Measurements from ENCODE around the gene GALNT17. TPM values are rescaled to one million over a fixed set of nuclear protein-coding genes. Genes with fewer than 3 reads are reported as not detected.

The GALNT17 gene
- total and polyA plus RNA-seq, 2 experiments from 2014 or later = 11.1 to 65.6 TPM

DNA sequence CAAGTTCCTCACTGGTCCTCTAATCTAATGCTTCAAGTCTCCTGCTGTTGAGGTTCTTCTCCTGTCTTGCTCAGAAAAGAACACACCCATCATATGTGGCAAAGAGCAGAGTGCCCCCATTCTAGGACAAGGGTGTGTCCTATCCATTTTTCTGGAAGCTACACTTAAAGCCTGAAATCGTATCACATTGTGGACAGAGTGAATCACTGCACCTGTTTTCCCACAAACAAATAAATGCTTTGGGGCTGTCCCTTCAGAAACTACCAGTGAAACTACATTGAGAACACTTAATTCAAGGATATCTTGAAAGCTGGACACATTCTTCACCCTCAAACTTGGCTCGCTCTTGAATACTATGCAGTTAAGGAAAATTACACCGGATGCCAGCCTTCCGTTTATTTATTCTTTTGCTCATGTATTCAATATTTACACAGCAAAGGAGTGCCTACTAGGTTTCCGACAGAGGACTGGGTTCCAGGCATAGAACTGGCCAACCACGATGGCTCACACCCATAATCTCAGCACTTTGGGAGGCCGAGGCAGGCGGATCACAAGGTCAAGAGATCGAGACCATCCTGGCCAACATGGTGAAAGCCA is 473.0 kb downstream of the GALNT17 start:
- H3K27ac Mint-ChIP-seq = no peak overlapping the region
- ATAC-seq (no peak), DNase-seq (ENCODE audit: low spot score) (no peak)
- no peak overlapping the region for H2AFZ ChIP-seq
- no peaks in the 10 kb centered on the region for H3K4me1 ChIP-seq (ENCODE audit: insufficient read depth)
- no peaks in the 10 kb centered on the region for H3K36me3 ChIP-seq (ENCODE audit: insufficient read depth)
- H3K27ac ChIP-seq (ENCODE audit: low read depth) = no peak overlapping the region
- H3K79me2 ChIP-seq (replicated peaks; ENCODE audit: insufficient read depth) = no peaks in the 10 kb centered on the region
- H3K27me3 Mint-ChIP-seq (ENCODE audit: insufficient read depth, low read depth, poor library complexity) = peaks cover 4% of the 10 kb centered on the region
- H3K9me3 Mint-ChIP-seq = no peaks in the 10 kb centered on the region; the same call in 2 of the 3 replicates
- no peaks in the 10 kb centered on the region for H3K4me1 Mint-ChIP-seq
- H3K27me3 ChIP-seq (ENCODE audit: insufficient read depth) = no peaks in the 10 kb centered on the region
- peaks cover 16% of the 10 kb centered on the region; the same call in 1 of the 3 replicates for H3K36me3 Mint-ChIP-seq (ENCODE audit: low read depth)
- TF ChIP-seq, protein P1, sequence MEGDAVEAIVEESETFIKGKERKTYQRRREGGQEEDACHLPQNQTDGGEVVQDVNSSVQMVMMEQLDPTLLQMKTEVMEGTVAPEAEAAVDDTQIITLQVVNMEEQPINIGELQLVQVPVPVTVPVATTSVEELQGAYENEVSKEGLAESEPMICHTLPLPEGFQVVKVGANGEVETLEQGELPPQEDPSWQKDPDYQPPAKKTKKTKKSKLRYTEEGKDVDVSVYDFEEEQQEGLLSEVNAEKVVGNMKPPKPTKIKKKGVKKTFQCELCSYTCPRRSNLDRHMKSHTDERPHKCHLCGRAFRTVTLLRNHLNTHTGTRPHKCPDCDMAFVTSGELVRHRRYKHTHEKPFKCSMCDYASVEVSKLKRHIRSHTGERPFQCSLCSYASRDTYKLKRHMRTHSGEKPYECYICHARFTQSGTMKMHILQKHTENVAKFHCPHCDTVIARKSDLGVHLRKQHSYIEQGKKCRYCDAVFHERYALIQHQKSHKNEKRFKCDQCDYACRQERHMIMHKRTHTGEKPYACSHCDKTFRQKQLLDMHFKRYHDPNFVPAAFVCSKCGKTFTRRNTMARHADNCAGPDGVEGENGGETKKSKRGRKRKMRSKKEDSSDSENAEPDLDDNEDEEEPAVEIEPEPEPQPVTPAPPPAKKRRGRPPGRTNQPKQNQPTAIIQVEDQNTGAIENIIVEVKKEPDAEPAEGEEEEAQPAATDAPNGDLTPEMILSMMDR (conservative IDR thresholded peaks at IDR 0.05; ENCODE audit: low read depth in 2 of 2) = no peak
- TF ChIP-seq POLR2AphosphoS5 (IDR thresholded peaks at IDR 0.05; ENCODE audit: low read depth) (no peak), STAT1 (IDR thresholded peaks at IDR 0.05; ENCODE audit: unreplicated experiment) (no peak), CREB1 (CRISPR knock-in tag; IDR thresholded peaks at IDR 0.05; ENCODE audit: low read depth) (no peak), JUNB (IDR thresholded peaks at IDR 0.05; ENCODE audit: unreplicated experiment) (no peak), ZNF331 (CRISPR knock-in tag; IDR thresholded peaks at IDR 0.05; ENCODE audit: low read depth) (no peak), ZNF114 (CRISPR knock-in tag; IDR thresholded peaks at IDR 0.05) (no peak), NANOG (IDR thresholded peaks at IDR 0.05; ENCODE audit: borderline replicate concordance) (no peak), EZH2phosphoT487 (IDR thresholded peaks at IDR 0.05; ENCODE audit: unreplicated experiment) (no peak), EZH2 (IDR thresholded peaks at IDR 0.05; ENCODE audit: low read depth, unreplicated experiment) (no peak)
- TF ChIP-seq, protein P2, sequence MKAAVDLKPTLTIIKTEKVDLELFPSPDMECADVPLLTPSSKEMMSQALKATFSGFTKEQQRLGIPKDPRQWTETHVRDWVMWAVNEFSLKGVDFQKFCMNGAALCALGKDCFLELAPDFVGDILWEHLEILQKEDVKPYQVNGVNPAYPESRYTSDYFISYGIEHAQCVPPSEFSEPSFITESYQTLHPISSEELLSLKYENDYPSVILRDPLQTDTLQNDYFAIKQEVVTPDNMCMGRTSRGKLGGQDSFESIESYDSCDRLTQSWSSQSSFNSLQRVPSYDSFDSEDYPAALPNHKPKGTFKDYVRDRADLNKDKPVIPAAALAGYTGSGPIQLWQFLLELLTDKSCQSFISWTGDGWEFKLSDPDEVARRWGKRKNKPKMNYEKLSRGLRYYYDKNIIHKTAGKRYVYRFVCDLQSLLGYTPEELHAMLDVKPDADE (IDR thresholded peaks at IDR 0.05) = no peak
- TF ChIP-seq, protein P3, sequence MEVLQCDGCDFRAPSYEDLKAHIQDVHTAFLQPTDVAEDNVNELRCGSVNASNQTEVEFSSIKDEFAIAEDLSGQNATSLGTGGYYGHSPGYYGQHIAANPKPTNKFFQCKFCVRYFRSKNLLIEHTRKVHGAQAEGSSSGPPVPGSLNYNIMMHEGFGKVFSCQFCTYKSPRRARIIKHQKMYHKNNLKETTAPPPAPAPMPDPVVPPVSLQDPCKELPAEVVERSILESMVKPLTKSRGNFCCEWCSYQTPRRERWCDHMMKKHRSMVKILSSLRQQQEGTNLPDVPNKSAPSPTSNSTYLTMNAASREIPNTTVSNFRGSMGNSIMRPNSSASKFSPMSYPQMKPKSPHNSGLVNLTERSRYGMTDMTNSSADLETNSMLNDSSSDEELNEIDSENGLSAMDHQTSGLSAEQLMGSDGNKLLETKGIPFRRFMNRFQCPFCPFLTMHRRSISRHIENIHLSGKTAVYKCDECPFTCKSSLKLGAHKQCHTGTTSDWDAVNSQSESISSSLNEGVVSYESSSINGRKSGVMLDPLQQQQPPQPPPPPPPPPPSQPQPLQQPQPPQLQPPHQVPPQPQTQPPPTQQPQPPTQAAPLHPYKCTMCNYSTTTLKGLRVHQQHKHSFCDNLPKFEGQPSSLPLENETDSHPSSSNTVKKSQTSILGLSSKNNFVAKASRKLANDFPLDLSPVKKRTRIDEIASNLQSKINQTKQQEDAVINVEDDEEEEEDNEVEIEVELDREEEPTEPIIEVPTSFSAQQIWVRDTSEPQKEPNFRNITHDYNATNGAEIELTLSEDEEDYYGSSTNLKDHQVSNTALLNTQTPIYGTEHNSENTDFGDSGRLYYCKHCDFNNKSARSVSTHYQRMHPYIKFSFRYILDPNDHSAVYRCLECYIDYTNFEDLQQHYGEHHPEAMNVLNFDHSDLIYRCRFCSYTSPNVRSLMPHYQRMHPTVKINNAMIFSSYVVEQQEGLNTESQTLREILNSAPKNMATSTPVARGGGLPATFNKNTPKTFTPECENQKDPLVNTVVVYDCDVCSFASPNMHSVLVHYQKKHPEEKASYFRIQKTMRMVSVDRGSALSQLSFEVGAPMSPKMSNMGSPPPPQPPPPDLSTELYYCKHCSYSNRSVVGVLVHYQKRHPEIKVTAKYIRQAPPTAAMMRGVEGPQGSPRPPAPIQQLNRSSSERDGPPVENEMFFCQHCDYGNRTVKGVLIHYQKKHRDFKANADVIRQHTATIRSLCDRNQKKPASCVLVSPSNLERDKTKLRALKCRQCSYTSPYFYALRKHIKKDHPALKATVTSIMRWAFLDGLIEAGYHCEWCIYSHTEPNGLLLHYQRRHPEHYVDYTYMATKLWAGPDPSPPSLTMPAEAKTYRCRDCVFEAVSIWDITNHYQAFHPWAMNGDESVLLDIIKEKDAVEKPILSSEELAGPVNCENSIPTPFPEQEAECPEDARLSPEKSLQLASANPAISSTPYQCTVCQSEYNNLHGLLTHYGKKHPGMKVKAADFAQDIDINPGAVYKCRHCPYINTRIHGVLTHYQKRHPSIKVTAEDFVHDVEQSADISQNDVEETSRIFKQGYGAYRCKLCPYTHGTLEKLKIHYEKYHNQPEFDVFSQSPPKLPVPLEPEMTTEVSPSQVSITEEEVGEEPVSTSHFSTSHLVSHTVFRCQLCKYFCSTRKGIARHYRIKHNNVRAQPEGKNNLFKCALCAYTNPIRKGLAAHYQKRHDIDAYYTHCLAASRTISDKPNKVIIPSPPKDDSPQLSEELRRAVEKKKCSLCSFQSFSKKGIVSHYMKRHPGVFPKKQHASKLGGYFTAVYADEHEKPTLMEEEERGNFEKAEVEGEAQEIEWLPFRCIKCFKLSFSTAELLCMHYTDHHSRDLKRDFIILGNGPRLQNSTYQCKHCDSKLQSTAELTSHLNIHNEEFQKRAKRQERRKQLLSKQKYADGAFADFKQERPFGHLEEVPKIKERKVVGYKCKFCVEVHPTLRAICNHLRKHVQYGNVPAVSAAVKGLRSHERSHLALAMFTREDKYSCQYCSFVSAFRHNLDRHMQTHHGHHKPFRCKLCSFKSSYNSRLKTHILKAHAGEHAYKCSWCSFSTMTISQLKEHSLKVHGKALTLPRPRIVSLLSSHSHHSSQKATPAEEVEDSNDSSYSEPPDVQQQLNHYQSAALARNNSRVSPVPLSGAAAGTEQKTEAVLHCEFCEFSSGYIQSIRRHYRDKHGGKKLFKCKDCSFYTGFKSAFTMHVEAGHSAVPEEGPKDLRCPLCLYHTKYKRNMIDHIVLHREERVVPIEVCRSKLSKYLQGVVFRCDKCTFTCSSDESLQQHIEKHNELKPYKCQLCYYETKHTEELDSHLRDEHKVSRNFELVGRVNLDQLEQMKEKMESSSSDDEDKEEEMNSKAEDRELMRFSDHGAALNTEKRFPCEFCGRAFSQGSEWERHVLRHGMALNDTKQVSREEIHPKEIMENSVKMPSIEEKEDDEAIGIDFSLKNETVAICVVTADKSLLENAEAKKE (CRISPR knock-in tag; IDR thresholded peaks at IDR 0.05) = no peak
- TF ChIP-seq, protein P4, sequence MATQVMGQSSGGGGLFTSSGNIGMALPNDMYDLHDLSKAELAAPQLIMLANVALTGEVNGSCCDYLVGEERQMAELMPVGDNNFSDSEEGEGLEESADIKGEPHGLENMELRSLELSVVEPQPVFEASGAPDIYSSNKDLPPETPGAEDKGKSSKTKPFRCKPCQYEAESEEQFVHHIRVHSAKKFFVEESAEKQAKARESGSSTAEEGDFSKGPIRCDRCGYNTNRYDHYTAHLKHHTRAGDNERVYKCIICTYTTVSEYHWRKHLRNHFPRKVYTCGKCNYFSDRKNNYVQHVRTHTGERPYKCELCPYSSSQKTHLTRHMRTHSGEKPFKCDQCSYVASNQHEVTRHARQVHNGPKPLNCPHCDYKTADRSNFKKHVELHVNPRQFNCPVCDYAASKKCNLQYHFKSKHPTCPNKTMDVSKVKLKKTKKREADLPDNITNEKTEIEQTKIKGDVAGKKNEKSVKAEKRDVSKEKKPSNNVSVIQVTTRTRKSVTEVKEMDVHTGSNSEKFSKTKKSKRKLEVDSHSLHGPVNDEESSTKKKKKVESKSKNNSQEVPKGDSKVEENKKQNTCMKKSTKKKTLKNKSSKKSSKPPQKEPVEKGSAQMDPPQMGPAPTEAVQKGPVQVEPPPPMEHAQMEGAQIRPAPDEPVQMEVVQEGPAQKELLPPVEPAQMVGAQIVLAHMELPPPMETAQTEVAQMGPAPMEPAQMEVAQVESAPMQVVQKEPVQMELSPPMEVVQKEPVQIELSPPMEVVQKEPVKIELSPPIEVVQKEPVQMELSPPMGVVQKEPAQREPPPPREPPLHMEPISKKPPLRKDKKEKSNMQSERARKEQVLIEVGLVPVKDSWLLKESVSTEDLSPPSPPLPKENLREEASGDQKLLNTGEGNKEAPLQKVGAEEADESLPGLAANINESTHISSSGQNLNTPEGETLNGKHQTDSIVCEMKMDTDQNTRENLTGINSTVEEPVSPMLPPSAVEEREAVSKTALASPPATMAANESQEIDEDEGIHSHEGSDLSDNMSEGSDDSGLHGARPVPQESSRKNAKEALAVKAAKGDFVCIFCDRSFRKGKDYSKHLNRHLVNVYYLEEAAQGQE (IDR thresholded peaks at IDR 0.05; ENCODE audit: unreplicated experiment) = no peak
- H3K4me2 ChIP-seq = no peak overlapping the region
- H3K9me2 ChIP-seq (ENCODE audit: insufficient read depth) = 0 out of 2 replicates have a peak, but pooled peaks cover 6% of the 10 kb centered on the region
- H4K20me1 ChIP-seq (replicated peaks; ENCODE audit: insufficient read depth) = no peaks in the 10 kb centered on the region
- no peak overlapping the region for H3K4me3 Mint-ChIP-seq
- no peaks in the 10 kb centered on the region for H3F3A ChIP-seq (replicated peaks; ENCODE audit: low read depth)
- H3K4me3 ChIP-seq = no peak overlapping the region

All from GM23338 (cell line).